Loucy (cell line): ENCODE data around the gene MAPKAP1.

Experiments used
- H2AFZ ChIP-seq: fragments of 200-600 bp; sonication (generic); 2 replicates; pipeline ENCODE4 v1.6.0; 2016; ENCODE audit warnings: antibody characterized with exemption, mild to moderate bottlenecking, low read length, moderate library complexity
- H3F3A ChIP-seq: fragments of 200-600 bp; 2 replicates; pipeline ENCODE4 v1.6.0; 2016; ENCODE audit warnings: antibody characterized with exemption, low read depth, mild to moderate bottlenecking
- H3K27me3 ChIP-seq: fragments of 200-600 bp; sonication (generic); 2 replicates; pipeline ENCODE4 v1.6.1; 2014; ENCODE audit warnings: low read length, mild to moderate bottlenecking; ENCODE audit not compliant: insufficient read depth, poor library complexity, severe bottlenecking
- H3K36me3 ChIP-seq: fragments of 200-600 bp; sonication (generic); 2 replicates; pipeline ENCODE4 v1.6.1; 2016; ENCODE audit warnings: low read length; ENCODE audit not compliant: insufficient read depth
- H3K4me1 ChIP-seq: fragments of 200-600 bp; sonication (generic); 2 replicates; pipeline ENCODE4 v1.5.1; 2014; ENCODE audit warnings: low read length, mild to moderate bottlenecking; ENCODE audit not compliant: insufficient read depth, poor library complexity, severe bottlenecking
- H3K4me2 ChIP-seq: fragments of 200-600 bp; sonication (generic); 2 replicates; pipeline ENCODE4 v1.6.0; 2014; ENCODE audit warnings: antibody characterized with exemption, low read length, low read depth, mild to moderate bottlenecking; ENCODE audit not compliant: poor library complexity, severe bottlenecking
- H3K4me3 ChIP-seq: fragments of 200-600 bp; sonication (generic); 2 replicates; pipeline ENCODE4 v1.5.1; 2014; ENCODE audit warnings: low read length, mild to moderate bottlenecking, mixed read lengths; ENCODE audit not compliant: poor library complexity, severe bottlenecking
- H3K79me2 ChIP-seq: fragments of 200-600 bp; sonication (generic); 2 replicates; pipeline ENCODE4 v1.6.1; 2014; ENCODE audit warnings: low read length; ENCODE audit not compliant: insufficient read depth
- H3K9ac ChIP-seq: fragments of 200-600 bp; sonication (generic); 2 replicates; pipeline ENCODE4 v1.6.0; 2014; ENCODE audit warnings: mild to moderate bottlenecking, low read depth, low read length, moderate library complexity; ENCODE audit not compliant: poor library complexity, severe bottlenecking
- H3K9me2 ChIP-seq: fragments of 200-600 bp; sonication (generic); replicated peaks from 2 replicates; pipeline ENCODE4 v1.6.1; 2016; ENCODE audit warnings: low read depth, low read length, mixed read lengths
- H3K9me3 ChIP-seq: fragments of 200-600 bp; sonication (generic); 2 replicates; pipeline ENCODE4 v1.6.1; 2014; ENCODE audit warnings: mild to moderate bottlenecking, antibody characterized with exemption, low read length, low read depth; ENCODE audit not compliant: insufficient read depth
- H4K20me1 ChIP-seq: fragments of 200-600 bp; sonication (generic); 2 replicates; pipeline ENCODE4 v1.6.0; 2014; ENCODE audit warnings: antibody characterized with exemption, low read length, mild to moderate bottlenecking; ENCODE audit not compliant: insufficient read depth, poor library complexity, severe bottlenecking
- EZH2phosphoT487 ChIP-seq: fragments of 200-600 bp; IDR thresholded peaks from 2 replicates; pipeline ENCODE4 v1.6.1; 2018; ENCODE audit warnings: antibody characterized with exemption, mild to moderate bottlenecking, moderate library complexity, borderline replicate concordance
- TF ChIP-seq, protein P1 (sequence below): fragments of 200-600 bp; sonication (generic); conservative IDR thresholded peaks from 2 replicates; pipeline ENCODE4 v1.5.1; 2014; ENCODE audit warnings: mild to moderate bottlenecking, antibody characterized with exemption, low read length

The MAPKAP1 gene

DNA sequence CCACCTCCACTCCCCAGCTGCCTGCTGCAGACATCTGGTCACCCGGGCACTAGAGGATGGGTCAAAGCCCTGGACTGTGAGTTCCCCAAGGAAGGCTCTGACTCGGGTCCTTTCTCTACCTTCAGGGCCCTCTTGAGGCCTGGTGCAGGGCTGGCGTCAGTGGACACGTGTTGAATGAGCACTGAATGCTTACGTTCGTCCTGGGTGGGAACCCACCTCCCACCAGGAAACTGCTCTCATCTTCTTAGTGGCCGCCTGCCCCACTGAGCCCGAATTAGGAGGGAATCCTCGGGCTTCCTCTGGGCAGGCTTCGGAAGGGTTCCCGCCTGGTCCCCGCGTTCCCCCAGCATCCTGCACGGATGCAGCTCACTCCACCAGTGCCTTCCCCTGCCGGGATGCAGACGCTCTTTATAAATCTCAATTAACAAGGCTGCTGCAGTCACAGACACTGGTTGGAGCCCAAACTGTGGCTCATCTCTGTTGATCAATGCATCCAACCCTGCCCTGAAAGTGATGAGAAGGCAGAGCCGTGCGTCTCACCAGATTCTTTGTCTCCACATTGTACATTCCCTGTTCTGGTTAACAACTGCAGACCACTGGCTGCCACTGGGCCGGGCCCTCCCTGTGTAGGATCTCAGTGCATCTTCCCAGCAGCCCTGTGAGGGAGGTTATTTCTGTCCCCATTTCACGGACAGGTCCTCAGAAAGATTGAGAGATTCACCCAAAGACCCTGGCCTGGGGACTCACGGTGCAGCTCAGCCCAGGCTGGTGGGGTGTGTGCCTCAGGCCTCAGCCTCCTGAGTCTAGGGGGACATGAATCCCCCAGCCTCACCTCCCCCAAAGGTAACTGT is 276.6 kb downstream of the MAPKAP1 start:
- Histone ChIP-seq H3K4me2 (no peak overlapping the region), H2AFZ (no peak overlapping the region), H3K9me3 (no peaks in the 10 kb centered on the region), H3K79me2 (no peaks in the 10 kb centered on the region), H3K36me3 (no peaks in the 10 kb centered on the region), H3K4me1 (no peaks in the 10 kb centered on the region), H3K4me3 (no peak overlapping the region), H3K27me3 (no peaks in the 10 kb centered on the region), H3K9me2 (no peaks in the 10 kb centered on the region), H4K20me1 (no peaks in the 10 kb centered on the region), H3F3A (no peaks in the 10 kb centered on the region), H3K9ac (no peak overlapping the region)
- no peak for TF ChIP-seq EZH2phosphoT487
- TF ChIP-seq, protein P1, sequence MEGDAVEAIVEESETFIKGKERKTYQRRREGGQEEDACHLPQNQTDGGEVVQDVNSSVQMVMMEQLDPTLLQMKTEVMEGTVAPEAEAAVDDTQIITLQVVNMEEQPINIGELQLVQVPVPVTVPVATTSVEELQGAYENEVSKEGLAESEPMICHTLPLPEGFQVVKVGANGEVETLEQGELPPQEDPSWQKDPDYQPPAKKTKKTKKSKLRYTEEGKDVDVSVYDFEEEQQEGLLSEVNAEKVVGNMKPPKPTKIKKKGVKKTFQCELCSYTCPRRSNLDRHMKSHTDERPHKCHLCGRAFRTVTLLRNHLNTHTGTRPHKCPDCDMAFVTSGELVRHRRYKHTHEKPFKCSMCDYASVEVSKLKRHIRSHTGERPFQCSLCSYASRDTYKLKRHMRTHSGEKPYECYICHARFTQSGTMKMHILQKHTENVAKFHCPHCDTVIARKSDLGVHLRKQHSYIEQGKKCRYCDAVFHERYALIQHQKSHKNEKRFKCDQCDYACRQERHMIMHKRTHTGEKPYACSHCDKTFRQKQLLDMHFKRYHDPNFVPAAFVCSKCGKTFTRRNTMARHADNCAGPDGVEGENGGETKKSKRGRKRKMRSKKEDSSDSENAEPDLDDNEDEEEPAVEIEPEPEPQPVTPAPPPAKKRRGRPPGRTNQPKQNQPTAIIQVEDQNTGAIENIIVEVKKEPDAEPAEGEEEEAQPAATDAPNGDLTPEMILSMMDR = no peak

- no peaks in the 10 kb centered on the region for H3K9me2 ChIP-seq
- H3K9me3 ChIP-seq = no peaks in the 10 kb centered on the region
- no peaks in the 10 kb centered on the region for H3K4me1 ChIP-seq
- H3K9ac ChIP-seq = no peak overlapping the region
- no peak overlapping the region for H3K4me3 ChIP-seq
- H3K36me3 ChIP-seq = no peaks in the 10 kb centered on the region
- no peak overlapping the region for H3K4me2 ChIP-seq
- no peak overlapping the region for H2AFZ ChIP-seq
- TF ChIP-seq, protein P1 = no peak
- no peak for TF ChIP-seq EZH2phosphoT487
- H4K20me1 ChIP-seq = no peaks in the 10 kb centered on the region
- no peaks in the 10 kb centered on the region for H3K27me3 ChIP-seq
- H3F3A ChIP-seq = no peaks in the 10 kb centered on the region
- H3K79me2 ChIP-seq = no peaks in the 10 kb centered on the region
Measured at GRCh38 chr9:125429476-125430160, 277.4 kb downstream of the MAPKAP1 start.

- Histone ChIP-seq H4K20me1 (no peaks in the 10 kb centered on the region), H3K4me3 (no peak overlapping the region), H3K36me3 (no peaks in the 10 kb centered on the region), H3K4me1 (no peaks in the 10 kb centered on the region), H3K4me2 (no peak overlapping the region), H3K9me2 (no peaks in the 10 kb centered on the region), H3F3A (no peaks in the 10 kb centered on the region), H2AFZ (no peak overlapping the region), H3K9me3 (no peaks in the 10 kb centered on the region), H3K9ac (no peak overlapping the region), H3K27me3 (no peaks in the 10 kb centered on the region), H3K79me2 (no peaks in the 10 kb centered on the region)
- TF ChIP-seq EZH2phosphoT487 = no peak
- TF ChIP-seq, protein P1 = no peak
Measured at GRCh38 chr9:125428902-125429467, 278.0 kb downstream of the MAPKAP1 start.
